ENCODE data around the gene CSTF1.

GRCh38 chr20:56368351-56369134, 23.9 kb upstream of the CSTF1 start:
- no peak for TF ChIP-seq CTCF (IDR thresholded peaks at IDR 0.05)
- TF ChIP-seq POLR2A (IDR thresholded peaks at IDR 0.05) = no peak
- TF ChIP-seq POLR2AphosphoS5 (IDR thresholded peaks at IDR 0.05) = no peak

Measured in prostate gland (tissue), 2 donors.